Hippocampal formation (tissue), 2 donors: ENCODE results near the gene SYT2.
"Not testable (repeated sequence)": the region's sequence is repeated elsewhere in the genome, so short reads cannot be mapped to it uniquely, and the experiment has no call there.

Experiments
- DNase-seq, 2 donors: peaks; one replicate each; lab custom pipeline; 2025; lab: John Stamatoyannopoulos, UW

The SYT2 gene

GRCh38 chr1:202710070-202711045 lies at the start of gene SYT2:
Gene SYT2, minus strand, starts transcription at chr1:202710454. Its CDS starts 104,682 bp downstream, at chr1:202605772.
- no peak for DNase-seq

GRCh38 chr1:202756391-202756790 lies 46.1 kb upstream of the SYT2 start:
- no peak for DNase-seq

- no peak for DNase-seq
These were observed 44.0 kb upstream of the SYT2 start for GRCh38 chr1:202754293-202754692.

GRCh38 chr1:202752774-202753173 lies 42.5 kb upstream of the SYT2 start:
- DNase-seq, result no peak

GRCh38 chr1:202750761-202751160 lies 40.5 kb upstream of the SYT2 start:
- DNase-seq, result no peak

GRCh38 chr1:202750024-202750423 lies 39.8 kb upstream of the SYT2 start:
- no peak for DNase-seq

GRCh38 chr1:202745323-202745888 lies 35.2 kb upstream of the SYT2 start:
- DNase-seq, result no peak

- not testable (repeated sequence) for DNase-seq
These were observed 34.5 kb upstream of the SYT2 start for GRCh38 chr1:202744770-202745169.

- DNase-seq, result no peak
These were observed 32.2 kb upstream of the SYT2 start for GRCh38 chr1:202742496-202742895.

GRCh38 chr1:202733251-202733650 lies 23.0 kb upstream of the SYT2 start:
- DNase-seq, result no peak

GRCh38 chr1:202728951-202729350 lies 18.7 kb upstream of the SYT2 start:
- no peak for DNase-seq

GRCh38 chr1:202725526-202725925 lies 15.3 kb upstream of the SYT2 start:
- DNase-seq, result no peak

- no peak for DNase-seq
These were observed 13.5 kb upstream of the SYT2 start for GRCh38 chr1:202723708-202724107.

- DNase-seq, result not testable (repeated sequence)
These were observed 12.8 kb upstream of the SYT2 start for GRCh38 chr1:202723046-202723445.

GRCh38 chr1:202716654-202717053 lies 6.4 kb upstream of the SYT2 start:
- DNase-seq, result no peak

- DNase-seq, result not testable (repeated sequence)
These were observed 3.9 kb upstream of the SYT2 start for GRCh38 chr1:202714202-202714601.

- no peak for DNase-seq
These were observed 2.9 kb upstream of the SYT2 start for GRCh38 chr1:202713110-202713509.

GRCh38 chr1:202711949-202712635 lies 1.8 kb upstream of the SYT2 start:
- DNase-seq, result no peak

- DNase-seq, result no peak
These were observed 795 bp downstream of the SYT2 start for GRCh38 chr1:202709276-202710041.

GRCh38 chr1:202708456-202709275 lies 1.6 kb downstream of the SYT2 start:
- no peak for DNase-seq

GRCh38 chr1:202706851-202707250 lies 3.4 kb downstream of the SYT2 start:
- DNase-seq, result no peak
